ENCODE measurements around the gene FOXG1.

The FOXG1 gene

GRCh38 chr14:28773176-28773575 lies 6.6 kb downstream of the FOXG1 start:
- H3K36me3 ChIP-seq (ENCODE audit: control insufficient read depth in 1 of 2, insufficient read depth in 2 of 2, low read length in 2 of 2) = no peaks in the 10 kb centered on the region
- H2BK12ac ChIP-seq (ENCODE audit: low read length) = no peak overlapping the region
- no peak overlapping the region for H2AFZ ChIP-seq (ENCODE audit: insufficient read depth, low read length, poor library complexity)

GRCh38 chr14:28773861-28774691 lies 7.5 kb downstream of the FOXG1 start:
- H3K18ac ChIP-seq (ENCODE audit: low read length) = no peak overlapping the region
- H4K91ac ChIP-seq (ENCODE audit: low read depth, low read length) = no peak overlapping the region
- no peak overlapping the region for H2BK5ac ChIP-seq (ENCODE audit: low read depth, low read length, poor library complexity)
- H4K12ac ChIP-seq (ENCODE audit: low read depth, low read length) = no peak overlapping the region
- no peak overlapping the region for H3K27ac ChIP-seq (ENCODE audit: low read depth, low read length)
- H3K79me2 ChIP-seq (ENCODE audit: control insufficient read depth, insufficient read depth, low read length, poor library complexity) = no peaks in the 10 kb centered on the region
- no peak overlapping the region for H3K14ac ChIP-seq (ENCODE audit: low read length)
- H3K4me1 ChIP-seq (ENCODE audit: control insufficient read depth in 1 of 2, insufficient read depth in 2 of 2, low read length in 2 of 2) = no peaks in the 10 kb centered on the region
- H3K9ac ChIP-seq (ENCODE audit: low read length) = no peak overlapping the region
- peak overlapping the region; percentile 44 for H3K4me2 ChIP-seq (ENCODE audit: low read length)
- no peak overlapping the region for H3K4me3 ChIP-seq (ENCODE audit: low read depth, low read length)
- H2AFZ ChIP-seq (ENCODE audit: insufficient read depth, low read length, poor library complexity) = no peak overlapping the region
- no CpG with 5 or more reads among the region's 47 CpGs for WGBS (ENCODE audit: extremely low coverage, insufficient coverage, insufficient read length)
- no peaks in the 10 kb centered on the region for H3K9me3 ChIP-seq (ENCODE audit: insufficient read depth, low read depth, low read length)
- H3K27me3 ChIP-seq (ENCODE audit: insufficient read depth, low read length) = peaks cover 36% of the 10 kb centered on the region
- no peak overlapping the region for H2BK120ac ChIP-seq (ENCODE audit: insufficient read depth, low read length, poor library complexity)
- H2BK12ac ChIP-seq (ENCODE audit: low read length) = no peak overlapping the region
- H3K4ac ChIP-seq (ENCODE audit: low read depth, low read length) = no peak overlapping the region
- DNase-seq = peak in 1 of 2 donors; percentile 30
- H3K36me3 ChIP-seq (ENCODE audit: control insufficient read depth in 1 of 2, insufficient read depth in 2 of 2, low read length in 2 of 2) = no peaks in the 10 kb centered on the region
- H4K8ac ChIP-seq (ENCODE audit: low read depth, low read length) = no peak overlapping the region
- no peak overlapping the region for H3K23ac ChIP-seq (ENCODE audit: low read length)
- no peak overlapping the region for H2AK5ac ChIP-seq (ENCODE audit: low read length)
- no peaks in the 10 kb centered on the region for H3K79me1 ChIP-seq (ENCODE audit: low read length)

More at GRCh38 chr14:28773176-28773575, 6.6 kb downstream of the FOXG1 start:
- no CpG with 5 or more reads among the region's 7 CpGs for WGBS (ENCODE audit: extremely low coverage, insufficient coverage, insufficient read length)
- H3K23ac ChIP-seq (ENCODE audit: low read length) = no peak overlapping the region
- H3K4me2 ChIP-seq (ENCODE audit: low read length) = no peak overlapping the region
- no peak overlapping the region for H2BK120ac ChIP-seq (ENCODE audit: insufficient read depth, low read length, poor library complexity)
- no peak overlapping the region for H3K14ac ChIP-seq (ENCODE audit: low read length)
- no peak overlapping the region for H2AK5ac ChIP-seq (ENCODE audit: low read length)
- H3K4ac ChIP-seq (ENCODE audit: low read depth, low read length) = no peak overlapping the region
- no peak for DNase-seq
- H3K9ac ChIP-seq (ENCODE audit: low read length) = no peak overlapping the region
- no peak overlapping the region for H4K91ac ChIP-seq (ENCODE audit: low read depth, low read length)
- peaks cover 42% of the 10 kb centered on the region for H3K27me3 ChIP-seq (ENCODE audit: insufficient read depth, low read length)
- no peak overlapping the region for H4K8ac ChIP-seq (ENCODE audit: low read depth, low read length)
- no peak overlapping the region for H4K12ac ChIP-seq (ENCODE audit: low read depth, low read length)
- H3K9me3 ChIP-seq (ENCODE audit: insufficient read depth, low read depth, low read length) = peaks cover 3% of the 10 kb centered on the region
- H3K79me1 ChIP-seq (ENCODE audit: low read length) = no peaks in the 10 kb centered on the region
- H2BK5ac ChIP-seq (ENCODE audit: low read depth, low read length, poor library complexity) = no peak overlapping the region
- no peak overlapping the region for H3K4me3 ChIP-seq (ENCODE audit: low read depth, low read length)
- H3K4me1 ChIP-seq (ENCODE audit: control insufficient read depth in 1 of 2, insufficient read depth in 2 of 2, low read length in 2 of 2) = peaks cover 0 to 3% of the 10 kb centered on the region in 2 experiments
- H3K27ac ChIP-seq (ENCODE audit: low read depth, low read length) = no peak overlapping the region
- no peak overlapping the region for H3K18ac ChIP-seq (ENCODE audit: low read length)
- H3K79me2 ChIP-seq (ENCODE audit: control insufficient read depth, insufficient read depth, low read length, poor library complexity) = no peaks in the 10 kb centered on the region

- Histone ChIP-seq H3K4me1 (ENCODE audit: control insufficient read depth in 1 of 2, insufficient read depth in 2 of 2, low read length in 2 of 2) (no peaks in the 10 kb centered on the region), H3K4ac (ENCODE audit: low read depth, low read length) (no peak overlapping the region), H3K23ac (ENCODE audit: low read length) (no peak overlapping the region), H3K79me2 (ENCODE audit: control insufficient read depth, insufficient read depth, low read length, poor library complexity) (no peaks in the 10 kb centered on the region), H3K9ac (ENCODE audit: low read length) (no peak overlapping the region), H2AFZ (ENCODE audit: insufficient read depth, low read length, poor library complexity) (no peak overlapping the region), H3K36me3 (ENCODE audit: control insufficient read depth in 1 of 2, insufficient read depth in 2 of 2, low read length in 2 of 2) (no peaks in the 10 kb centered on the region), H2BK120ac (ENCODE audit: insufficient read depth, low read length, poor library complexity) (no peak overlapping the region), H2AK5ac (ENCODE audit: low read length) (no peak overlapping the region), H3K14ac (ENCODE audit: low read length) (no peak overlapping the region), H3K27ac (ENCODE audit: low read depth, low read length) (no peak overlapping the region), H2BK12ac (ENCODE audit: low read length) (no peak overlapping the region), H3K9me3 (ENCODE audit: insufficient read depth, low read depth, low read length) (no peaks in the 10 kb centered on the region), H3K4me2 (ENCODE audit: low read length) (no peak overlapping the region), H2BK5ac (ENCODE audit: low read depth, low read length, poor library complexity) (no peak overlapping the region), H4K12ac (ENCODE audit: low read depth, low read length) (no peak overlapping the region), H3K27me3 (ENCODE audit: insufficient read depth, low read length) (peaks cover 36% of the 10 kb centered on the region), H3K79me1 (ENCODE audit: low read length) (no peaks in the 10 kb centered on the region), H4K8ac (ENCODE audit: low read depth, low read length) (no peak overlapping the region), H4K91ac (ENCODE audit: low read depth, low read length) (no peak overlapping the region), H3K18ac (ENCODE audit: low read length) (no peak overlapping the region), H3K4me3 (ENCODE audit: low read depth, low read length) (no peak overlapping the region)
- no peak for DNase-seq
- WGBS (ENCODE audit: extremely low coverage, insufficient coverage, insufficient read length) = no CpG with 5 or more reads among the region's 29 CpGs
These were observed 8.5 kb downstream of the FOXG1 start for GRCh38 chr14:28774764-28775735.

- Histone ChIP-seq H3K27ac (ENCODE audit: low read depth, low read length) (no peak overlapping the region), H3K4me2 (ENCODE audit: low read length) (no peak overlapping the region), H2BK12ac (ENCODE audit: low read length) (no peak overlapping the region), H3K18ac (ENCODE audit: low read length) (no peak overlapping the region), H2BK120ac (ENCODE audit: insufficient read depth, low read length, poor library complexity) (no peak overlapping the region), H3K4me1 (ENCODE audit: control insufficient read depth in 1 of 2, insufficient read depth in 2 of 2, low read length in 2 of 2) (no peaks in the 10 kb centered on the region), H3K4ac (ENCODE audit: low read depth, low read length) (no peak overlapping the region), H3K23ac (ENCODE audit: low read length) (no peak overlapping the region), H4K12ac (ENCODE audit: low read depth, low read length) (no peak overlapping the region), H3K79me1 (ENCODE audit: low read length) (no peaks in the 10 kb centered on the region), H2AFZ (ENCODE audit: insufficient read depth, low read length, poor library complexity) (no peak overlapping the region), H2BK5ac (ENCODE audit: low read depth, low read length, poor library complexity) (no peak overlapping the region), H3K9ac (ENCODE audit: low read length) (no peak overlapping the region), H3K4me3 (ENCODE audit: low read depth, low read length) (no peak overlapping the region), H4K8ac (ENCODE audit: low read depth, low read length) (no peak overlapping the region), H4K91ac (ENCODE audit: low read depth, low read length) (no peak overlapping the region), H3K27me3 (ENCODE audit: insufficient read depth, low read length) (peaks cover 40% of the 10 kb centered on the region), H2AK5ac (ENCODE audit: low read length) (no peak overlapping the region), H3K79me2 (ENCODE audit: control insufficient read depth, insufficient read depth, low read length, poor library complexity) (no peaks in the 10 kb centered on the region), H3K36me3 (ENCODE audit: control insufficient read depth in 1 of 2, insufficient read depth in 2 of 2, low read length in 2 of 2) (no peaks in the 10 kb centered on the region), H3K14ac (ENCODE audit: low read length) (no peak overlapping the region), H3K9me3 (ENCODE audit: insufficient read depth, low read depth, low read length) (no peaks in the 10 kb centered on the region)
- no peak for DNase-seq
- no CpG with 5 or more reads among the region's 3 CpGs for WGBS (ENCODE audit: extremely low coverage, insufficient coverage, insufficient read length)
These were observed 10.1 kb downstream of the FOXG1 start for GRCh38 chr14:28776482-28777266.

Data from trophoblast cell (in vitro differentiated cells and primary cell).